ENCODE data around the gene RBPMS2.

GRCh38 chr15:64767203-64767602 is 8.2 kb downstream of the RBPMS2 start:
- TF ChIP-seq GATA2 (IDR thresholded peaks at IDR 0.05; ENCODE audit: low read depth, low read length) (no peak), GATA3 (IDR thresholded peaks at IDR 0.05; ENCODE audit: low read depth, low read length) (no peak)

All from SH-SY5Y (cell line).